Astrocyte (in vitro differentiated cells and primary cell): Measurements from ENCODE around the gene ALPP. TPM values are rescaled to one million over a fixed set of nuclear protein-coding genes. Genes with fewer than 3 reads are reported as not detected.
"Not testable (repeated sequence)": the region's sequence is repeated elsewhere in the genome, so short reads cannot be mapped to it uniquely, and the experiment has no call there.

Experiments used
- DNase-seq: peaks from one replicate; pipeline ENCODE4 v3.0.0-alpha.2; 2010; ENCODE audit warnings: low read depth
- FAIRE-seq: peaks from 2 replicates; lab custom pipeline; 2011; peaks lifted over from hg19 to GRCh38; lab: Jason Lieb, UNC
- H2AFZ ChIP-seq: 2 replicates; pipeline ENCODE4 v1.6.0; 2012; ENCODE audit warnings: low read depth, low read length, inconsistent platforms
- H3K27ac ChIP-seq: 2 replicates; pipeline ENCODE4 v1.5.1; 2011; ENCODE audit warnings: low read depth, low read length, inconsistent platforms
- H3K27me3 ChIP-seq: 2 replicates; pipeline ENCODE4 v1.6.0; 2011; ENCODE audit warnings: low read length, inconsistent platforms; ENCODE audit not compliant: insufficient read depth
- H3K36me3 ChIP-seq: 2 replicates; pipeline ENCODE4 v1.5.1; 2011; ENCODE audit warnings: low read length, inconsistent platforms; ENCODE audit not compliant: insufficient read depth
- H3K4me1 ChIP-seq: 2 replicates; pipeline ENCODE4 v1.5.1; 2011; ENCODE audit warnings: low read length, inconsistent platforms; ENCODE audit not compliant: insufficient read depth
- H3K4me2 ChIP-seq: 2 replicates; pipeline ENCODE4 v1.6.0; 2012; ENCODE audit warnings: low read length, inconsistent platforms
- H3K4me3 ChIP-seq: 2 replicates; pipeline ENCODE4 v1.5.1; 2011; ENCODE audit warnings: low read depth, mild to moderate bottlenecking, low read length, inconsistent platforms; ENCODE audit not compliant: insufficient read depth
- H3K79me2 ChIP-seq: 2 replicates; pipeline ENCODE4 v1.6.0; 2012; ENCODE audit warnings: mild to moderate bottlenecking, low read length, inconsistent platforms; ENCODE audit not compliant: insufficient read depth
- H3K9ac ChIP-seq: 2 replicates; pipeline ENCODE4 v1.6.0; 2012; ENCODE audit warnings: mild to moderate bottlenecking, low read length, inconsistent platforms
- H3K9me3 ChIP-seq: 2 replicates; pipeline ENCODE4 v1.5.1; 2012; ENCODE audit warnings: low read depth, mild to moderate bottlenecking, low read length, inconsistent platforms; ENCODE audit not compliant: insufficient read depth
- H4K20me1 ChIP-seq: 2 replicates; pipeline ENCODE4 v1.6.0; 2012; ENCODE audit warnings: low read length, inconsistent platforms; ENCODE audit not compliant: insufficient read depth
- H3K27ac Mint-ChIP-seq: one replicate; pipeline ENCODE4 v1.8.0; 2021; ENCODE audit warnings: mild to moderate bottlenecking, mixed read lengths; ENCODE audit not compliant: unreplicated experiment
- H3K27me3 Mint-ChIP-seq: one replicate; pipeline ENCODE4 v1.8.0; 2021; ENCODE audit warnings: low read depth, mixed read lengths; ENCODE audit not compliant: unreplicated experiment
- H3K36me3 Mint-ChIP-seq: one replicate; pipeline ENCODE4 v1.8.0; 2021; ENCODE audit warnings: low read depth, mixed read lengths; ENCODE audit not compliant: unreplicated experiment
- H3K4me1 Mint-ChIP-seq: one replicate; pipeline ENCODE4 v1.8.0; 2021; ENCODE audit warnings: low read depth, mixed read lengths; ENCODE audit not compliant: unreplicated experiment
- H3K4me3 Mint-ChIP-seq: one replicate; pipeline ENCODE4 v1.8.0; 2021; ENCODE audit warnings: mild to moderate bottlenecking, moderate library complexity, mixed read lengths; ENCODE audit not compliant: unreplicated experiment
- H3K9me3 Mint-ChIP-seq: one replicate; pipeline ENCODE4 v1.8.0; 2021; ENCODE audit warnings: mild to moderate bottlenecking, mixed read lengths; ENCODE audit not compliant: unreplicated experiment
- CTCF ChIP-seq: IDR thresholded peaks from 2 replicates; pipeline ENCODE4 v1.5.1; 2011; ENCODE audit warnings: low read depth, mild to moderate bottlenecking, inconsistent platforms, low read length, moderate library complexity; ENCODE audit not compliant: insufficient read depth
- EZH2 ChIP-seq: IDR thresholded peaks from 2 replicates; pipeline ENCODE4 v1.6.1; 2012; ENCODE audit warnings: mild to moderate bottlenecking, low read length, inconsistent platforms; ENCODE audit not compliant: insufficient read depth
- total RNA-seq: library from RNA; stranded (reverse); gene quantifications from 2 replicates; pipeline ENCODE4 v1.2.1, GENCODE V29; 2021

Gene ALPP
- total RNA-seq, 1 donor from 2014 or later, result 0.32 TPM

GRCh38 chr2:232406556-232407310 is 28.2 kb downstream of the ALPP start, which contains the start of gene ALPG:
Gene ALPG (plus strand): TSS chr2:232406844. CDS start chr2:232406895, 51 bp downstream.
- H3K36me3 Mint-ChIP-seq, result no peaks in the 10 kb centered on the region
- H3K4me1 Mint-ChIP-seq, result no peaks in the 10 kb centered on the region
- no peak for DNase-seq
- H3K27ac Mint-ChIP-seq, result no peak within 1 kb of the TSS
- H3K27me3 Mint-ChIP-seq, result peaks cover 28% of the 10 kb centered on the region
- H3K4me1 ChIP-seq, result no peaks in the 10 kb centered on the region
- FAIRE-seq, result no peak
- H3K4me3 Mint-ChIP-seq, result no peak within 1 kb of the TSS
- H2AFZ ChIP-seq, result no peak within 1 kb of the TSS
- H3K4me3 ChIP-seq, result no peak within 1 kb of the TSS
- H4K20me1 ChIP-seq, result no peaks in the 10 kb centered on the region
- H3K9me3 Mint-ChIP-seq, result no peaks in the 10 kb centered on the region
- H3K9ac ChIP-seq, result no peak within 1 kb of the TSS
- H3K79me2 ChIP-seq, result no peaks in the 10 kb centered on the region
- H3K4me2 ChIP-seq, result no peak within 1 kb of the TSS
- H3K27me3 ChIP-seq, result peaks cover 8% of the 10 kb centered on the region
- TF ChIP-seq EZH2 (no peak), CTCF (no peak)
- no peak within 1 kb of the TSS for H3K27ac ChIP-seq
- no peaks in the 10 kb centered on the region for H3K36me3 ChIP-seq
- H3K9me3 ChIP-seq, result no peaks in the 10 kb centered on the region

- H4K20me1 ChIP-seq, FAIRE-seq: not testable (repeated sequence)
These were observed 29.0 kb downstream of the ALPP start for GRCh38 chr2:232407428-232408150.

DNA sequence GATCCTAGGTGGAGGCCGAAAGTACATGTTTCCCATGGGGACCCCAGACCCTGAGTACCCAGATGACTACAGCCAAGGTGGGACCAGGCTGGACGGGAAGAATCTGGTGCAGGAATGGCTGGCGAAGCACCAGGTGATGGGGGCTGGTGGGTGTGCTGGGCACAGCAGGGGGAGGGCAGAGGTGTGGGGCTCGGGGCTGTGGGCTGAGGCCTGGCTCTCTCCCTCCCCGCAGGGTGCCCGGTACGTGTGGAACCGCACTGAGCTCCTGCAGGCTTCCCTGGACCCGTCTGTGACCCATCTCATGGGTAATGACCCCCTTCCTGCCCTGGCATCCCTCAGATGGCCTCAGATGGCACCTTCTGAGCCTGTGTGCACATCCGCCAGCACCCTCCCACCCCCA is 29.7 kb downstream of the ALPP start:
- H3K27ac ChIP-seq, H2AFZ ChIP-seq, H3K4me3 Mint-ChIP-seq, H3K4me1 Mint-ChIP-seq, H3K36me3 Mint-ChIP-seq, H3K4me2 ChIP-seq, H3K9me3 Mint-ChIP-seq, H3K4me3 ChIP-seq, H3K27ac Mint-ChIP-seq, DNase-seq, H3K9ac ChIP-seq, FAIRE-seq, H3K9me3 ChIP-seq, H3K79me2 ChIP-seq, H4K20me1 ChIP-seq, H3K36me3 ChIP-seq, H3K4me1 ChIP-seq: not testable (repeated sequence)
- H3K27me3 ChIP-seq, result peaks cover 19% of the 10 kb centered on the region
- peaks cover 33% of the 10 kb centered on the region for H3K27me3 Mint-ChIP-seq

More at GRCh38 chr2:232407428-232408150, 29.0 kb downstream of the ALPP start:
- not testable (repeated sequence) for H3K27ac Mint-ChIP-seq, H3K4me1 Mint-ChIP-seq, H3K4me3 ChIP-seq, H3K9me3 ChIP-seq, H3K4me1 ChIP-seq, H3K79me2 ChIP-seq, H3K4me2 ChIP-seq, H3K4me3 Mint-ChIP-seq, H3K36me3 Mint-ChIP-seq, H3K9ac ChIP-seq, DNase-seq, H3K27ac ChIP-seq, H3K9me3 Mint-ChIP-seq, H3K36me3 ChIP-seq, H2AFZ ChIP-seq
- peaks cover 29% of the 10 kb centered on the region for H3K27me3 Mint-ChIP-seq
- peaks cover 15% of the 10 kb centered on the region for H3K27me3 ChIP-seq

- not testable (repeated sequence) for FAIRE-seq, H3K9me3 Mint-ChIP-seq, H3K79me2 ChIP-seq, H3K36me3 Mint-ChIP-seq, H2AFZ ChIP-seq, H4K20me1 ChIP-seq, DNase-seq, H3K27ac Mint-ChIP-seq, H3K9ac ChIP-seq, H3K27ac ChIP-seq, H3K4me1 Mint-ChIP-seq, H3K4me3 ChIP-seq, H3K4me1 ChIP-seq, H3K36me3 ChIP-seq, H3K9me3 ChIP-seq, H3K4me2 ChIP-seq, H3K4me3 Mint-ChIP-seq
- H3K27me3 ChIP-seq, result peaks cover 23% of the 10 kb centered on the region
- peaks cover 42% of the 10 kb centered on the region for H3K27me3 Mint-ChIP-seq
These were observed 31.1 kb downstream of the ALPP start for GRCh38 chr2:232409617-232410016.
